A549 (cell line): ENCODE measurements around the gene PLXNB2. TPM values are rescaled to one million over a fixed set of nuclear protein-coding genes. Genes with fewer than 3 reads are reported as not detected.

Experiments
- ATAC-seq, 2 experiments: fragments of 200-7000 bp in 1 of 2; fragments of >200 bp in 1 of 2; cut with Nextera tagmentation in 1 of 2; cut with Tn5 transposase in 1 of 2; 3 replicates each; pipeline versions ENCODE4 v1.8.0 to v1.9.1; 2018 to 2020; ENCODE audit warnings: mild to moderate bottlenecking in 1 of 2, moderate library complexity in 1 of 2
- CTCF ChIA-PET: fragments of 300-600 bp; sonication (Branson Sonifier 250); formaldehyde crosslinking; extraction: SDS; loops from one replicate; lab custom pipeline; 2021; ENCODE audit warnings: antibody characterized with exemption, inconsistent platforms; lab: Yijun Ruan, JAX
- POLR2A ChIA-PET: fragments of 350-600 bp; formaldehyde crosslinking; extraction: SDS; loops from one replicate; lab custom pipeline; 2021; ENCODE audit warnings: antibody characterized with exemption, inconsistent platforms; lab: Yijun Ruan, JAX
- DNase-seq, 2 experiments: peaks; one replicate each; pipeline versions ENCODE4 v3.0.0 to v3.0.0-alpha.2; 2011 to 2016; ENCODE audit warnings: low read depth in 1 of 2, low spot score in 1 of 2
- FAIRE-seq: peaks from 2 replicates; lab custom pipeline; 2011; peaks lifted over from hg19 to GRCh38; lab: Jason Lieb, UNC
- H3K27ac ChIP-seq, 2 experiments: fragments of >200 bp; sonication (Bioruptor Twin); formaldehyde crosslinking; 3 replicates each; pipeline ENCODE4 v1.5.1; 2016 to 2017
- H3K4me1 ChIP-seq: fragments of >200 bp; sonication (Bioruptor Twin); formaldehyde crosslinking; 3 replicates; pipeline ENCODE4 v1.6.1; 2016
- H3K4me2 ChIP-seq: fragments of >200 bp; sonication (Bioruptor Twin); formaldehyde crosslinking; 3 replicates; pipeline ENCODE4 v1.6.1; 2016
- H3K4me3 ChIP-seq: fragments of >200 bp; sonication (Bioruptor Twin); formaldehyde crosslinking; 3 replicates; pipeline ENCODE4 v1.5.1; 2016
- H3K9me3 ChIP-seq: fragments of >200 bp; sonication (Bioruptor Twin); formaldehyde crosslinking; 3 replicates; pipeline ENCODE4 v1.6.1; 2016
- CEBPB ChIP-seq, 2 experiments: fragments of >200 bp in 1 of 2; sonication (Bioruptor Twin) in 1 of 2; formaldehyde crosslinking in 1 of 2; IDR thresholded peaks; 2 replicates each; pipeline ENCODE4 v1.6.1; 2012 to 2016
- FOSB ChIP-seq: fragments of 250-450 bp; sonication (Bioruptor Pico); IDR thresholded peaks from 2 replicates; pipeline ENCODE4 v1.5.0; 2020; ENCODE audit warnings: mild to moderate bottlenecking, moderate library complexity
- FOSL2 ChIP-seq, 2 experiments: fragments of 450-650 bp in 1 of 2; fragments of >200 bp in 1 of 2; sonication (Bioruptor Twin) in 1 of 2; formaldehyde crosslinking; IDR thresholded peaks; 2 replicates each; pipeline versions ENCODE4 v1.5.0 to v1.6.1; 2016 to 2020; ENCODE audit warnings: mild to moderate bottlenecking in 1 of 2, moderate library complexity in 1 of 2
- FOXS1 ChIP-seq: fragments of 250-450 bp; sonication (Bioruptor Pico); IDR thresholded peaks from 2 replicates; pipeline ENCODE4 v1.5.0; 2020; ENCODE audit warnings: mild to moderate bottlenecking, moderate library complexity
- HDAC2 ChIP-seq: fragments of 200-600 bp; sonication (generic); IDR thresholded peaks from 2 replicates; pipeline ENCODE4 v1.6.1; 2016
- HES2 ChIP-seq: fragments of >200 bp; sonication (Bioruptor Twin); formaldehyde crosslinking; IDR thresholded peaks from 2 replicates; pipeline ENCODE4 v1.6.1; 2016
- HOXB5 ChIP-seq: fragments of 250-450 bp; sonication (Bioruptor Pico); IDR thresholded peaks from 2 replicates; pipeline ENCODE4 v1.5.0; 2020; ENCODE audit warnings: mild to moderate bottlenecking, moderate library complexity
- JUN ChIP-seq, 2 experiments: fragments of >200 bp; sonication (Bioruptor Twin); formaldehyde crosslinking; IDR thresholded peaks; 2 replicates in 1 of 2; 3 replicates in 1 of 2; pipeline ENCODE4 v1.6.1; 2016 to 2017
- JUNB ChIP-seq: fragments of >200 bp; sonication (Bioruptor Twin); formaldehyde crosslinking; IDR thresholded peaks from 2 replicates; pipeline ENCODE4 v1.6.1; 2016
- MAX ChIP-seq: IDR thresholded peaks from 2 replicates; pipeline ENCODE4 v1.6.1; 2012
- MAZ ChIP-seq: fragments of 150-350 bp; IDR thresholded peaks from 2 replicates; pipeline ENCODE4 v1.6.1; 2014; ENCODE audit warnings: antibody characterized with exemption, low read depth, low read length, borderline replicate concordance
- MYC ChIP-seq: IDR thresholded peaks from 2 replicates; pipeline ENCODE4 v1.6.1; 2012; ENCODE audit warnings: mild to moderate bottlenecking, inconsistent platforms, low read length, improper control_type of control experiment, borderline replicate concordance
- PBX3 ChIP-seq: IDR thresholded peaks from 2 replicates; pipeline ENCODE4 v1.6.1; 2012
- PHF8 ChIP-seq: fragments of 200-600 bp; sonication (generic); IDR thresholded peaks from 2 replicates; pipeline ENCODE4 v1.6.1; 2016; ENCODE audit warnings: low read depth, mild to moderate bottlenecking, antibody characterized with exemption, moderate library complexity, borderline replicate concordance
- POLR2AphosphoS2 ChIP-seq: conservative IDR thresholded peaks from 2 replicates; pipeline ENCODE4 v1.6.1; 2012; ENCODE audit warnings: low read length, improper control_type of control experiment, inconsistent platforms
- REST ChIP-seq: fragments of 200-600 bp; sonication (generic); IDR thresholded peaks from 2 replicates; pipeline ENCODE4 v1.6.1; 2016; ENCODE audit warnings: antibody characterized with exemption, mild to moderate bottlenecking, moderate library complexity
- SMC3 ChIP-seq: fragments of >200 bp; sonication (Bioruptor Twin); formaldehyde crosslinking; IDR thresholded peaks from 3 replicates; pipeline ENCODE4 v1.6.1; 2018; ENCODE audit warnings: inconsistent platforms
- TP53 ChIP-seq: fragments of 250-450 bp; sonication (Bioruptor Pico); IDR thresholded peaks from 2 replicates; pipeline ENCODE4 v1.5.0; 2021; ENCODE audit warnings: mild to moderate bottlenecking, moderate library complexity
- USF2 ChIP-seq: fragments of 450-650 bp; IDR thresholded peaks from 2 replicates; pipeline ENCODE4 v1.6.1; 2014; ENCODE audit warnings: antibody characterized with exemption
- ZSCAN20 ChIP-seq: fragments of 250-450 bp; sonication (Bioruptor Pico); IDR thresholded peaks from 2 replicates; pipeline ENCODE4 v1.8.0; 2022; ENCODE audit warnings: mild to moderate bottlenecking, moderate library complexity
- WGBS: methylation state at CpG from one replicate; pipeline ENCODE4 v1.1.6; 2017; ENCODE audit errors: missing lambda C conversion rate; 5-methylcytosine and 5-hydroxymethylcytosine counted together
- polyA plus RNA-seq, 4 experiments: library from polyadenylated mRNA; depleted of rRNA in 3 of 4; stranded (reverse); fragments of >200 nt; fragmentation: RNase III in 1 of 4; extraction: RNeasy Plus Mini Kit Qiagen cat#74134 plus additional on column Dnase treatment in 1 of 4; gene quantifications; 2 replicates in 3 of 4; 3 replicates in 1 of 4; pipeline ENCODE4 v1.2.3, GENCODE V29; 2011 to 2017

PLXNB2 gene
- polyA plus RNA-seq, 2 of the 4 experiments (the other 2 are of a cell fraction): 24.6 to 64.4 TPM

- FAIRE-seq (no peak), ATAC-seq (peak in 1 of 2 experiments; percentile 25; a peak in 3 of 6 replicates), DNase-seq (peak in 1 of 2 experiments; percentile 60)
- no peaks in the 10 kb centered on the region for H3K9me3 ChIP-seq
- peak overlapping the region; percentile 99 for H3K4me2 ChIP-seq
- 17% methylated on average over 1 of the region's 75 CpGs for WGBS
- H3K4me1 ChIP-seq: peaks cover 48% of the 10 kb centered on the region
- ChIA-PET POLR2A (interaction anchor here (0.8 kb wide), 1 partner anchor 17 kb away, joined by 3 read pairs; the partner anchor contains the start of gene HDAC10), CTCF (interaction anchor here (1.1 to 4.8 kb wide), 5 partner anchors 8 to 36 kb away, joined by 3 to 27 read pairs (median 4); partner anchors contain the start of gene HDAC10)
- H3K4me3 ChIP-seq: peak overlapping the region; percentile 44
- peak overlapping the region; percentile 64 to 78; a peak in 4 of 6 replicates for H3K27ac ChIP-seq
- TF ChIP-seq POLR2AphosphoS2 (no peak), MAX (0 out of 2 replicates have a peak, but pooled peaks have one; percentile 10)
Observed at GRCh38 chr22:50267591-50268390, 39.7 kb downstream of the PLXNB2 start.

GRCh38 chr22:50266994-50267393 lies 40.5 kb downstream of the PLXNB2 start:
- Histone ChIP-seq H3K4me3 (no peak overlapping the region), H3K4me2 (peak overlapping the region; percentile 99; the same call in 2 of the 3 replicates), H3K27ac (no peak overlapping the region), H3K4me1 (peaks cover 53% of the 10 kb centered on the region), H3K9me3 (no peaks in the 10 kb centered on the region)
- CTCF ChIA-PET: interaction anchor here (1.1 to 4.8 kb wide), 5 partner anchors 9 to 37 kb away, joined by 3 to 27 read pairs (median 4); partner anchors contain the start of gene HDAC10
- no CpG with 5 or more reads among the region's 37 CpGs for WGBS
- DNase-seq (no peak), ATAC-seq (no peak), FAIRE-seq (no peak)
- TF ChIP-seq FOSL2 (IDR thresholded peaks at IDR 0.05) (no peak), FOSL2 (CRISPR knock-in tag; IDR thresholded peaks at IDR 0.05) (no peak), TP53 (CRISPR knock-in tag) (no peak), HDAC2 (no peak), REST (no peak), FOXS1 (CRISPR knock-in tag) (no peak), CEBPB (IDR thresholded peaks at IDR 0.05) (no peak), FOSB (CRISPR knock-in tag) (no peak), HES2 (no peak), MAZ (no peak), ZSCAN20 (CRISPR knock-in tag) (no peak), JUN (IDR thresholded peaks at IDR 0.05) (no peak), JUNB (no peak), MYC (no peak), PBX3 (no peak), PHF8 (no peak), USF2 (no peak), HOXB5 (no peak), SMC3 (no peak)
- POLR2A ChIA-PET: interaction anchor here (0.8 kb wide), 1 partner anchor 16 kb away, joined by 3 read pairs; the partner anchor contains the start of gene HDAC10
